22Rv1 (cell line): ENCODE measurements around the gene NOS1AP.

Experiments used
- H3K27ac ChIP-seq: fragments of 450-650 bp; 2 replicates; pipeline ENCODE4 v1.5.1; 2017
- CTCF ChIP-seq: fragments of 450-650 bp; IDR thresholded peaks from 2 replicates; pipeline ENCODE4 v1.5.1; 2017; ENCODE audit warnings: mild to moderate bottlenecking
- ZFX ChIP-seq: fragments of 450-650 bp; IDR thresholded peaks from 2 replicates; pipeline ENCODE4 v1.6.1; 2017; ENCODE audit warnings: antibody characterized with exemption, borderline replicate concordance

The NOS1AP gene

GRCh38 chr1:162186026-162186374, 116.5 kb downstream of the NOS1AP start:
- H3K27ac ChIP-seq = no peak overlapping the region
- TF ChIP-seq CTCF (no peak), ZFX (no peak)

- no peak overlapping the region for H3K27ac ChIP-seq
- TF ChIP-seq ZFX = no peak
- no peak for TF ChIP-seq CTCF
Observed at GRCh38 chr1:162186406-162186805, 116.9 kb downstream of the NOS1AP start.

- TF ChIP-seq ZFX = no peak
- no peak for TF ChIP-seq CTCF
- H3K27ac ChIP-seq = no peak overlapping the region
Observed at GRCh38 chr1:162187687-162188276, 118.3 kb downstream of the NOS1AP start.

- no peak for TF ChIP-seq ZFX
- no peak for TF ChIP-seq CTCF
- H3K27ac ChIP-seq = peak overlapping the region; percentile 49
Observed at GRCh38 chr1:162189345-162189744, 119.9 kb downstream of the NOS1AP start.

GRCh38 chr1:162191396-162192305, 122.2 kb downstream of the NOS1AP start:
- H3K27ac ChIP-seq = peak overlapping the region; percentile 69
- TF ChIP-seq CTCF = no peak
- TF ChIP-seq ZFX = no peak

GRCh38 chr1:162192306-162192678, 122.8 kb downstream of the NOS1AP start:
- TF ChIP-seq CTCF (no peak), ZFX (no peak)
- peak overlapping the region; percentile 69 for H3K27ac ChIP-seq

GRCh38 chr1:162192763-162193162, 123.3 kb downstream of the NOS1AP start:
- H3K27ac ChIP-seq = peak overlapping the region; percentile 69

More at GRCh38 chr1:162192763-162193162, 123.3 kb downstream of the NOS1AP start:
- TF ChIP-seq ZFX (no peak), CTCF (no peak)
